HG02885 (cell line): ENCODE measurements around the gene CEP126.
"Not testable (repeated sequence)": the region's sequence is repeated elsewhere in the genome, so short reads cannot be mapped to it uniquely, and the experiment has no call there.

Experiments
- ATAC-seq: cut with Tn5 transposase; IDR thresholded peaks from one replicate; pipeline ENCODE4 v1.9.1; 2021; ENCODE audit warnings: mild to moderate bottlenecking; ENCODE audit not compliant: unreplicated experiment, poor library complexity

The CEP126 gene

DNA sequence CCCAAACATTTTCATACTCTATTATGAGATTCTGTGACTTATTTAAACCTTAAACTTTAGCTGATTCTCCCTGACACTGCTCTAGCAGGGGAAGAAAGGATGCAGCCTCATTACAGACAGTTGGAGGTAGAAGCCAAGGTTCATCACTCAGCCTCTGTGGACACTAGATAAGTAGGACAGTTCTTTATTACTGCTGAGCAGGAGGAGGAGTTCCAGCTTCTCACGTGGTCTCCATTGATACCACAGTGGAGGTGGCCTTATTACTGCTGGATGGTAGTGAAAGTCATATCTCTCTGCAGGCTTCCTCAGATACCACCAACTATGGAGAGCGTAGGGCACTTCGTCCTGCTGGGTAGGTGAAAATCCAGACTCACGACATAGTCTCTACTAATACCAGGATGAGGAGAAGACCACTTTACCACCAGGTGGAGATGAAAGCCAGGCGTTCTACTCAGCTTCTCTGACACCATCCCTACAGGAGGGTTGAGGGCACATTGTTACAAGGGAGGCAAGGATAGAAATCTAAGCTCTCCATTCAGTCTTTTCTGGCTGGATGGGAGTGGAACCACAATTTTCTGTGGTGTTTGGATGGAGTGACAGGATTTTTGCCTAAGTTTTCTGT, 14.6 kb downstream of the CEP126 start:
- no peak for ATAC-seq

DNA sequence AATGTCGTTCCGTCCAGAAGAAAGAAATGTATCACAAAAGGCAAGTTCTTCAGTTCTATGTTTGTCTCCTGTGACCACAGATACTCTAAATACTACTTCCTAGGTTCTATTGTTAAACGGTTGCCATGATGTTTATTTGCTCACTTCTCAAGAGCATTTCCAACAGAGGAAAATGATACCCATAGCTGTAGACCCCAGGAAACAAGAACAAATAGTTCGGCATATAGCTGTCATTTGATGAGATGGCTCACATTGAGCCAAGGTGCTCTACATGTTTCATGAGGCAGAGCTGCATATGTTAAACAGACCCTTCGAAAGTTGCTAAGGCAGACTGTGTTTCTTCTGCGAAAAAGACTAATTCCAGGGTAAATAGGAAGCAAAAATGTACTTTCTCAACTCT, 16.9 kb downstream of the CEP126 start:
- no peak for ATAC-seq

DNA sequence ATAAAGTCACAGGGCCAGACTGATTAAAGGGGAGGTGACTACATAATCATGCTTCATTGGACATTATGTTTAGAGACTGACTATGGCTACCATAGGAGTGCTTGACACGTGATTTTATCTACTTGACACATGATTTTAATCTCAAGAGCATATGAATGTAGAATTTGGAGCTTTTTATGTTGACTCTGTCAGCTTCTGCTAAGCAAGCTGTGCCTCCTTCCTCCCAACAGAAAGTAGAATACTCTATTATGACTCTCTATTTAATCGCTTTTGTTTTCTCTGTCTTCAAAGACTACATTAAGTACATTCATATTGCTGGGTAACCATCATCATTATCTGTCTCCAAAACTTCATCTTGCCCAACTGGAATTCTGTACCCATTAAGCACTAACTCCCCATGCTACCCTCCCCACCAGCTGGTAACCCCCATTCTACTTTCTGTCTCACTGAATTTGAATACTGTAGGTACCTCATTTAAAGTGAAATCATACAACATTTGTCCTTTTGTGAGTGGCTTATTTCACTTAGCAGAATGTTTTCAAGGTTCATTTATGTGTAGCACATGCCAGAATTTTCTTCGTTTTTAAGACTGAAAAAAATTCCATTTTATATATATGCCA, 26.2 kb downstream of the CEP126 start:
- no peak for ATAC-seq

DNA sequence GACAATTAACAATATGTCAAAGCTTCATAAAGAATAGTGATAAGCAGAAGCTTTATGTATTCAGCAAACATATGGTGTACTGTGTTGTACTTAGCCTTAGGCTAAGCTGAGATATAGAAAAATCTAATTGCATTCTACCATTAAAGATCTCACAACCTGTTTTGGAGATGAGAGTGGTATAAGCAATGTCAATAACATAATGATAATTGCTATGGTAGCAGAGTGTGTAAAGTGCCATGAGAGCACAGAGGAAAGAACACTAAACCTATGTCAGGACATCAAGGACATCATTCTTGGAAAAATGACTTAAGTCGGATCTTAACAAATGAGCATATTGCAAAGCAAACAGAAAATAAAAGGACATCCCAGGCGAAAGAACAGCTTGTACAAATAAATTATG, 30.1 kb downstream of the CEP126 start:
- no peak for ATAC-seq

DNA sequence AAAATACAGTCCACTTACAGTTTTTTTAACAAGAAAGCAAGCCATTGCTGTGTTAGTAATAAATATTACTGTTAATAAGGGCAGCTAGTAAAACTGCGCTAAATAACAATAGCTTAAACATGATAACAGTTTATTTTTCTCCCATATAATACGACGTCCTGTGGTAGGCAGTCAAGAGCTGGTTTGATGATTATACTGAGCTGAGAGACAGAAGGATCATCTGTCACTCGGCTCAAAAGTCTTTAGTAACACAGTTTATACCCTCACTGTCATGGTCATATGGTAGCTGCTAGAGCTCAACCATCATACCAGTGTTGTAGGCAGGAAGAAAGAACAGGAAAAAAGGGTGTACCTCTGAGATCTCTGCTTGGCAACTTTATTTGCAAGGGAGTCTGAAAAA, 30.6 kb downstream of the CEP126 start:
- ATAC-seq, result no peak

DNA sequence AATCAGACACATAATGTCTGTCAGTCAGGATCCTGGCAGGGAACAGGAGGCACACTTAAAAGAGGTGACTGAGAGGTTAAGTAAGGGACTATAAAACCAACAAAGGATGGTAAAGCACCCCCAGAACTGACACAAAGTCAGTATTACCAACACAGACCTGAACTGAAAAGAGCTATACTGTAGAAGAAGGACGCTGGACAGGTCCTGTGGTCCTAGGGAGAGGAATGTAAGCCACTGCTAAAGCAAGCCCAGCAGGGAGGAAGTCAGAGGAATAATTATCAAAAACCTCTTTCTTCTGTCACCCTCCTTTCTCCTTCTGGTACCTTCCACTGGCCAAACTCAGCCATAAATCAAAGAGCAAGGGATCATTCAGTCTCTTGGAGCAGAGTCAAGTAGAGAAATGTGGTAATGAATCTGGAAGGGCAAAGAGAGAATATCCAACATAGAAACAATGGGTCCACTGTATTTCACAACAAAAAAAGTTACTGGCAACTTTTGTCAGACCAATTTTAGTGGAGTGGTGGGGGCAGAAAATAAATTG, 34.9 kb downstream of the CEP126 start:
- no peak for ATAC-seq

DNA sequence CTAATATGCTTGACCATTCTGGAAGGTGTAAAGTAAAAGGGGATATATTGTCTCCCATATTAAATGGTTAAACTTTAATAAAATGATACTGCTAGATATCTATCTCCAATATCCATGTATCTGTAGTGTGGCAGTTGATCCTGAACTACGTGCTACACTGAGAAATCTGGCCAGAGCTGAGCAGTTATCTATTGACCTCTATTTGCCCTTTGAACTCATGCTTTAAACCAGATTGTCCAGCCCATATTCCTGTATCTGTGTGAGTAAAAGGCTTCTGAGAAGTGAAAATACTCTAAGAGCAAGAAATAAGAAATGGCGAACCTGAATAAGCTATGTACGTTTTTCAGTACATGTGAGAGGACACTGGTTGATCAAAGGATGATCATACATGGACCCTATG, 40.5 kb downstream of the CEP126 start:
- no peak for ATAC-seq

DNA sequence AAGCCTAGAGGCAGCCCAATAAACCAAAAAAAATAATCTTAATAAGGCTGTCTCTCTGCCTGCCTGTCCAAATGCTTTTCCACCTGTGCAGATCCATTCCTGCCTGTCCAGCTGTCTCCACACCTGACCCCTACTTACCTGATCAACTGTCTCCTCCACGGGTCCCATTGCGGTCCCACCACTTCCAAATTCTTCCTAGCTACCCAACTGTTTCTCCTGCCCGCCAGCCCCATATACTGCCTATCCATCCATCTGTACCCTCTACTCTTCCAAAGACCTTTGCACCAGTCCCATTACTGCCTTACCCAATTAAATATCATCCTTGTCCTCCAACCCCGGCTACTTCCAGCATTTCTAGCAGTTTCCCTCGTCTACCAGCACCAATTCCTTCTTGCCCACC, 40.9 kb downstream of the CEP126 start:
- ATAC-seq, result no peak

DNA sequence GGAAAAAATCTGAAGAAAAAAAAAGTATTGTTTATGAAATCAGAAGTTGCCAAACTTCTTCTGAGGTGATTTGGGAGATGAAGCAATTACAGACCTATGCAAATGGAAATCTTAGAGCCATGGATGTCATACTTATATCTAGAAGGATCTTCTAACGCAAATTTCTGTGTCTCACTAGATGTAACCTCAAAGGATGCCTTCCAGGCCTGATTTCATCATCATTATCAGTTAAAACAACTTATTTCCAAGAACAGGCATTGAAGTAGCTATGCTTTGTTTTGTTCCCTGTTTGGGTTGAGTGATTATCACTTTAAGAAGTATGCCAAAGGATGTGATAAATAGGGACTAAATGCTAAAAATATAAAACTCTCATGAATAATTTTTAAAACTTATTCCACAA, 45.4 kb downstream of the CEP126 start:
- no peak for ATAC-seq

DNA sequence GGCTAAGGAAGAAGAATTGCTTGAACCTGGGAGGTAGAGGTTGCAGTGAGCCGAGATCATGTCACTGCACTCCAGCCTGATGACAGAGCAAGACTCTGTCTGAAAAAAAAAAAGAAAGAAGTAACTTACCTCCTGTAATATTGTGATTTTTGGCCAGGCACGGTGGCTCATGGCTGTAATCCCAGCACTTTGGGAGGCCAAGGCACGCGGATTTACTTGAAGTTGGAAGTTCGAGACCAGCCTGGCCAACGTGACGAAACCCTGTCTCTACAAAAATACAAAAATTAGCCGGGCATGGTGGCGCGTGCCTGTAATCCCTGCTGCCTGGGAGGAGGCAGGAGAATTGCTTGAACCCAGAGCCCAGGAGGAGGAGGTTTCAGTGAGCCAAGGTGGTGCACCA, 49.4 kb downstream of the CEP126 start:
- ATAC-seq, result not testable (repeated sequence)

DNA sequence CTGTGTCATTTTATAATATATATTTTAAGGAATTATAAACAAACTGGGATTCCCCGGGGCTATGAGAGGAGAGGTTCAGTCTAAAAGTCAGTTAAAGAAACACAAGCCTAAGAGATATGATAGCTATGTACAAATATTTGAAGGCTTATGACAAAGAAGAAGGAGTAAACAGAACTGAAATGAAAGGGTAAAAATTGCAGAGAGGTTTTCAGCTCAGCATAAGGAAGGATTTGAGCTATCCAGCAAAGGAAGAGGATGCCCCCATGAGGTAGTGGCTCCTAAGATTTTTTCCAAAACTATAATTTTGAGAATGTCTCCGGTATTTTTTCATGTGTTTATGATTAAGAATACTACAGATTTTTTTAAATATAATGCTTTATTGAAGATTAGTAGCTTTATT, 59.4 kb downstream of the CEP126 start:
- no peak for ATAC-seq

DNA sequence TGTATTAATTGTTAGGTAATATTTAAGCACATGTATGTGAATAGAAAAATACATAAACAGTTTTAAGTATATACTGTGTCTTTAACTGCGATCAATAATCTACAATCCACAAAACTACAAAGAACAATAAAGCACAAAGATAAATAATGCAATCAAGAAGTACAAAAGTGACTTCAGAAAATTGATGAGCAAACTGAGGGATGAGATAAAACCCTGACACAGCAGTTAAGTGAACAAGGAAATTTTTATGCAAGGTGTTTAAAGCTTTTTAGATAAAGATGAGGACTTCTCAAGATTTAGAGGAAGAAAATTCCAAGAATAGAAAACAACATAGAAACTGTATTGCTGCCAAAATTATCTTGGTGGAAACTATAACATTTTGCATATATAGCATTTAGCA, 60.0 kb downstream of the CEP126 start:
- ATAC-seq, result no peak

DNA sequence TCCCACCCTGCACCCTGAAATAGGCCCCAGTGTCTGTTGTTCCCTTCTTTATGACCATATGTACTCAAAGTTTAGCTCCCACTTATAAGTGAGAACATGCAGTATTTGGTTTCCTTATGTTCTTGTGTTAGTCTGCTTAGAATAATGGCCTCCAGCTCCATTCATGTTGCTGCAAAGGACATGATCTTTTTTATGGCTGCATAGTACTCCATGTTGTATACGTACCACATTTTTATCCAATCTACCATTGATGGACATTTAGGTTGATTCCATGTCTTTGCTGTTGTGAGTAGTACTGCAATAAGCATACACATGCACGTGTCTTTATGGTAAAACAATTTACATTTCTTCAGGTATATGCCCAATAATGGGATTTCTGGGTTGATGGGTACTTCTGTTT, 60.9 kb downstream of the CEP126 start:
- ATAC-seq, result no peak

DNA sequence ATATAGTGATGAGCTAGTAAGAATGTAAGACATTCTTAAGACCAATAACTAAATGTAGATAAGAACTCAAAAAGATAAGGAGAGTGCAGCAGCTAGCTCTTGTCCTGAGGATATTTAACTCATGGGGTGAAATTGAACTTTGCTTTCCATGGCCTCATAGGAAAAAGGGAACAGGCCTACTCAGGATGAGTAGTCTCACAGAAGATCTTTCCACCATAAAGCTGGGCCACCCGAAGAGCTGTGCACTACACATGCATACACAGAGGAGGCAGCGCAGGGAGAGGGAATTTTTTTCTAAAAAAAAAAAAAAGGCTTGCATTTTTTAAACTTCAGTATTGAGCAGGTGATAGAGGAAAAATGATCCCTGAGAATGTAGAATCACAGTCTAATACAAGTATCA, 72.6 kb downstream of the CEP126 start:
- ATAC-seq, result no peak

DNA sequence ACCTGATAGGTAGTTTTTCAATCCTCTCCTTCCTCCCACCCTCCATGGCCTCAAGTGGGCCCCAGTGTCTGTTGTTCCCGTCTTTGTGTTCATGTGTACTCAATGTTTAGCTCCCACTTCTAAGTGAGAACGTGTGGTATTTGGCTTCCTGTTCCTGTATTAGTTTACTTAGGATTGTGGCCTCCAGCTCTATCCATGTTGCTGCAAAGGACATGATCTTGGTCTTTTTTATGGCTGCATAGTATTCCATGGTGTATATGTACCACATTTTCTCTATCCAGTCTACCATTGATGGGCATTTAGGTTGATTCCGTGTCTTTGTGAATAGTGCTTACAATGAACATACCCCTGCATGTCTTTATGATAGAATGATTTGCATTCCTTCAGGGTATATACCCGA, 78.4 kb downstream of the CEP126 start:
- ATAC-seq, result no peak

DNA sequence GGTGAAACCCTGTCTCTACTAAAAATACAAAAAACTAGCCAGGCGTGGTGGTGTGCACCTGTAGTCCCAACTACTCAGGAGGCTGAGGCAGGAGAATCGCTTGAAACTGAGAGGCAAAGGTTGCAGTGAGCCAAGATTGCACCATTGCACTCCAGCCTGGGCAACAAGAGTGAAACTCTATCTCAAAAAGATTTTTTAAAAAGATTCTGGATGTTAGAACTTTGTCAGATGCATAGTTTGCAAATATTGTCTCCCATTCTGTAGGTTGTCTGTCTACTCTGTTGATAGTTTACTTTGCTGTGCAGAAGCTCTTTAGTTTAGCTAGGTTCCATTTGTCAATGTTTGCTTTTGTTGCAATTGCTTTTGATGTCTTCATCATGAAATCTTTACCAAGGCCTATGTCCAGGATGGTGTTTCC, 79.3 kb downstream of the CEP126 start:
- ATAC-seq, result not testable (repeated sequence)

DNA sequence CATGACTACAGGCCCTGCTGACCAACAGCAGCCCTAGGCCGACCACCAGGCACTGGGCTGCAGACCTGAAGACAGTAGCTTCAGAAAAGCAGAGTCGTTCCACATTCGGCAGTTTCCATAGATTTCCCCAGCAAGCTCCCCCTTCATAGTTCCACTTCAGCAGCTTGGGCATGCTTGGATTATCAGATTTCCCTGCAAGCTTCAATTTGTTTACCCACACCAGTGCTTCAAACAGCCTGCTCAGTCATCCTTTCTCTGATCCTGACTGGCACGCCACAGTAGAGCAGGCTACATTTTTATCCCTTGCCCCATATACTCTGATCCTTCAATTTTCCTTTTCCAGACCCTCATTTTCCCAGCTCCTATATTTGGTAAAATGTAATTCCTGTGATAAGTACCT, 81.3 kb downstream of the CEP126 start:
- no peak for ATAC-seq

DNA sequence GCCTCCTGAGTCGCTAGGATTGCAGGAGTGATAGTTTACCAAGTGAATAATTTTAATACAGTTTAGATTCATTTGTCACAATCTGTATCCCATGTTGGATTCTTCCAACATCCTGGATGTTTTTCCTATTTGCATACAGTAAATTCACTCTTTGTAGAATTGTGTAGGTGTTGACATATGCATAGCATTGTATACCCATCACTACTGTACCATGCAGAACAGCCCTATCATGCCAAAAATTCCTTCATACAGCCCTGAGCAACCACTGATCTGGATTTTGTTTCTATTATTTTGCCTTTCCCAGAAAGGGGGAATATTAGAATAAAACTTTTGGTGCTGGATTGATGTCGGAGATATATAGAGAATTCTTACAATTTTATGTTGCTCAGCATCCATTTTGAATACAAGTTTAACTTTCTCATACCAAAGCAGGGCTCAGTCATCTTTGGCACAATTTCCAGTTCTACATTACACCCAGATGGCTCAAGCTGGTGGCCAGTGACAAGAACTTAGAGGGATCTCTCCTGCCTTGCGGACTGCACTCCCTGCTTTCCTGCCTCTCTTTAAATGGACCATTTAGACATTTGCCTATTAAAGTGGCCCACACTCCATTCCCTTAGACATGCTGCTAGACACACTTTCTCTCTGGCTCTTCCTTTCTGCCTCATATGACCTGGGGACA, 87.0 kb downstream of the CEP126 start:
- ATAC-seq, result no peak

DNA sequence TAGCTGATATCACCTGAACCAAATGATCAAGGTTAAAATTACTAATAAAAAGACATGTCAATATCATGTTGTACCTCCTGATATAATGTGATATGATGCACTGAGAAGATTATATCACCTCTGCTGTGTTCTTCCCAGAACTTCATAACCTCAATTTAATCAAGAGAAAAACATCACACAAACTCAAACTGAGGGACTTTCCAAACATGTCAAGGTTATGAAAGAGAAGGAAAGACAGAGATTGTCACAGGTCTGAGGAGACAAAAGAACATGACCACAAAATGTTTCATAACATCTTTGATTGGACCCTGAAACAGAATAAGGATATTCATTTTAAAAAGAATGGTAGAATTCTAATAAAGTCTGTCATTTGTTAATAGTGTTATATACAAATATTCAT, 89.4 kb downstream of the CEP126 start:
- no peak for ATAC-seq

DNA sequence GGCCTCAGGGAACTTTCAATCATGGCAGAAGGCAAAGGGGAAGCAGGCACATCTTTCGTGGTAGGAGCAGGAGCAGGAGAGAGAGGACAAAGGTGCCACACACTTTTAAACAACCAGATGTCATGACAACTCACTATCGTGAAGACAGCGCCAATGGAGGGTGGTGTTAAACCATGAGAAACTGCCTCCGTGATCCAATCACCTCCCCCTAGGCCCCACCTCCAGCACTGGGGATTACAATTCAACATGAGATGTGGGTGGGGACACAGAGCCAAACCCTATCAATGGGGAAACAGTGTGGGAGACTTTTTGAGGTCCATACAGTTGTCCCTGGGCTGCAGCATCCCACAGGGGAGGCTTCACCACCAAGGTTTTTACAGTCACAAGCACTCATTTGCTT, 90.5 kb downstream of the CEP126 start:
- no peak for ATAC-seq

DNA sequence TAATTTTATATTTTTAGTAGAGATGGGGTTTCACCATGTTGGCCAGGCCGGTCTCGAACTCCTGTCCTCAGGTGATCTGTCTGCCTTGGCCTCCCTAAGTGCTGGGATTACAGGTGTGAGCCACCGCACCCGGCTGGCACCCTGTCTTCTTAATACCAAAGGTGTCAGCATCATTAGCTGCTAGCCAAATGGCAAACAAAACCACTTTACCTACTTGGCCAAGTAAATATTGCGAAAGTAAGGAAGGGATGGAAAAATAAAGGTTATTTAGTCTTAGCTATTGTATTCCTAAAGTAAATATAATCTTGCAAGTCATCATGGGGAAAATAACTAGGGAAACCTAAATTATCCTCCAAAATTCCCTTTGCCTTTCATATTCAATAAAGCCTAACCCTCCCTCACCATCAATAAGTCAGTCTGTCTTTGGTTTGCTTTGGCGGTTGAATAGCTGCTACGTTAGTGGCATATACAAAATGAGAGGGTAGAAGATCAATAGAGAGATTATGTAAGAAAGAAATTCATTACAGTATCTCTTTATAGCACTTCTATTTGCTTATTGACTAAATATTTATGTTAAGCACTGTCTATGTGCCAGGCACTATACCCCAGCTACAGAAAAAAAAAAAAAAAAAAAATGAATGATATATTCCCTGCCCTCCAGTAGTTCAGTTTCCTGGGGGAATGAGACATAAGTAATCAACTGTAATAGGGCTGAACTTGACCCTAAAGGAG, 92.2 kb downstream of the CEP126 start:
- no peak for ATAC-seq
